Activated T-helper 17 cell treated with anti-CD3 and anti-CD28 coated beads, Interleukin-2, amount 50 U/mL, for 72 hours (primary cell): Measurements from ENCODE around the gene PER3. TPM values are rescaled to one million over a fixed set of nuclear protein-coding genes. Genes with fewer than 3 reads are reported as not detected.

Experiments used
- ATAC-seq: fragments of 150-1000 bp; cut with Tn5 transposase; replicated peaks from 2 replicates; pipeline ENCODE4 v1.10.0; 2021; ENCODE audit warnings: mild to moderate bottlenecking, moderate library complexity
- H3K27ac Mint-ChIP-seq: one replicate; pipeline ENCODE4 v1.8.0; 2022; ENCODE audit warnings: mixed read lengths
- H3K27me3 Mint-ChIP-seq: one replicate; pipeline ENCODE4 v1.8.0; 2022; ENCODE audit warnings: mixed read lengths
- H3K36me3 Mint-ChIP-seq: one replicate; pipeline ENCODE4 v1.8.0; 2022; ENCODE audit warnings: low read depth, mild to moderate bottlenecking, mixed read lengths
- H3K4me1 Mint-ChIP-seq: one replicate; pipeline ENCODE4 v1.8.0; 2022; ENCODE audit warnings: mixed read lengths
- H3K4me3 Mint-ChIP-seq: one replicate; pipeline ENCODE4 v1.8.0; 2022; ENCODE audit warnings: mild to moderate bottlenecking, mixed read lengths
- H3K9me3 Mint-ChIP-seq: one replicate; pipeline ENCODE4 v1.8.0; 2022; ENCODE audit warnings: mixed read lengths
- total RNA-seq, 2 donors: library from RNA; stranded (reverse); gene quantifications; one replicate each; pipeline ENCODE4 v1.2.3, GENCODE V29; 2022

The PER3 gene
- total RNA-seq, 2 donors from 2014 or later, result 3.1 to 4.8 TPM

DNA sequence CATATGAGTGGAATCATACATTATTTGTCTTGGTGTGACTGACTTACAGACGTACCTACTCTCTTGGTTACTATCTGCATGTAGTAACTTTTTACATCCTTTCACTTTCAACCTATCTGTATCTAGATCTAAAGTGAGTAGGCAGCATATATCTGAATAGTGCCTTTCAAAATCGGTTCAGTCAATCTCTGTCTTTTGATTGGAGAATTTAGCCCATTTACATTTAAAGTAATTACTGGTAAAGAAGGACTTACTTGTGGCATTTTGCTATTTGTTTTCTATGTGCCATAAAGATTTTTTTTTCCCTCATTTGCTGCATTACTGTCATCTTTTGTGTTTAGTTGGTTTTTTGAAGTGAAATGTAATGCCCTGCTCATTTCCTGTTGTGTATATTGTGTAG, 54.6 kb downstream of the PER3 start:
- H3K27me3 Mint-ChIP-seq, result no peaks in the 10 kb centered on the region
- H3K9me3 Mint-ChIP-seq, result peaks cover 5% of the 10 kb centered on the region
- no peaks in the 10 kb centered on the region for H3K4me1 Mint-ChIP-seq
- peaks cover 84% of the 10 kb centered on the region for H3K36me3 Mint-ChIP-seq
- no peak overlapping the region for H3K27ac Mint-ChIP-seq
- no peak overlapping the region for H3K4me3 Mint-ChIP-seq
- no peak for ATAC-seq

DNA sequence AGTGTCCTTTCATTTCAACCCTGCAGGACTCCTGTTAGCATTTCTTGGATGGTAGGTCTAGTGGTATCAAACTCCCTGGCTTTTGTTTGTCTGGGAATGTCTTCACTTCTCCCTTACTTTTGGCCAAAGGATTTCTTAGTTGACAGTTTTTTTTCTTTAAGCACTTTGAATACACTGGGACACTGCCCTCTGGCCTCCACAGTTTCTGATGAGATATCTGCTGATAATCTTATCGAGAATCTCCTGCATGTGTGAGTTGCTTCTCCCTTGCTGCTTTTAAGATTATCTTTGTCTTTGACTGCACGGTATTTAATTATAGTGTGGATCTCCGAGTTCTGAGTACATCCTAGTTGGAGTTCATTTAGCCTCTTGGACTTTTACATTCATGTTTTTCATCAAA, 55.4 kb downstream of the PER3 start:
- no peak for ATAC-seq
- Mint-ChIP-seq H3K9me3 (peaks cover 5% of the 10 kb centered on the region), H3K4me1 (no peaks in the 10 kb centered on the region), H3K36me3 (peaks cover 85% of the 10 kb centered on the region), H3K27me3 (no peaks in the 10 kb centered on the region), H3K4me3 (no peak overlapping the region), H3K27ac (no peak overlapping the region)

DNA sequence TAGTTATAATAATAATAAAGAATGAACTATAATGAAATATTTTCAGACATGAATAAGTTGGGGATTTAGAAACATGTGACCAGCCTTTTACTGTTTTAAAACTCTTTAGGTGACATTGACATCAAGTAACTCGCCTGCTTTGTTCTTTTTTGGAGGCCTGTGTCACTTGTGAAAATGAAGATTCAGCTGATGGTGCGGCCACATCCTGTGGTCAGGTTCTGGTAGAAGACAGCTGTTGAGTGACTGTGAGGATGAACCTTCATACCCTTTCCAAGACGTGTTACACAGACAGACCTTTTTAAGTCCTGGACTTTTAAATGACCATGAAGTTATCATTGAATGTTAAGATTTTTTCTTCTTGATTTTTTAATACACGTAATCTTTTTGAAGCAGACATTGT, 58.4 kb downstream of the PER3 start:
- peak; percentile 75 for ATAC-seq
- Mint-ChIP-seq H3K27me3 (no peaks in the 10 kb centered on the region), H3K4me3 (no peak overlapping the region), H3K36me3 (peaks cover 58% of the 10 kb centered on the region), H3K27ac (no peak overlapping the region), H3K9me3 (peaks cover 5% of the 10 kb centered on the region), H3K4me1 (no peaks in the 10 kb centered on the region)

DNA sequence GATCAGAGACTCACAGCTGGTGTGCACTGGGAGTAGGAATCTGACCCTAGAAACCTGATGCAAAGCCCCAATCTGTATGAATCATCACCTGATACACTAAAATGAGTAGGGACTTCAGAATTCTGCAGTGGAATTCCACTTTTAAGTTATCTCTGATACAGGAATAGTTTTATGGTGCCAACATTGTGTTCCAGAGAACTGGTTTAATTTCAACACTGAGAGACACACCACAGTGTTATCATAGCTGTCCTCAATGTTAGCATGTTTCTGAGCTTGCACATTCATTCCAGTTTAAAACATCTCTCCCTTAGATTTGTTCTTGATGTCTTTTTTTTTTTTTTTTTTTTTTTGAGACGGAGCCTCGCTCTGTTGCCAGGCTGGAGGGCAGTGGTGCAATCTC, 61.7 kb downstream of the PER3 start:
- no peaks in the 10 kb centered on the region for H3K9me3 Mint-ChIP-seq
- no peak overlapping the region for H3K27ac Mint-ChIP-seq
- peaks cover 26% of the 10 kb centered on the region for H3K36me3 Mint-ChIP-seq
- no peaks in the 10 kb centered on the region for H3K4me1 Mint-ChIP-seq
- H3K4me3 Mint-ChIP-seq, result no peak overlapping the region
- H3K27me3 Mint-ChIP-seq, result no peaks in the 10 kb centered on the region
- ATAC-seq, result no peak

DNA sequence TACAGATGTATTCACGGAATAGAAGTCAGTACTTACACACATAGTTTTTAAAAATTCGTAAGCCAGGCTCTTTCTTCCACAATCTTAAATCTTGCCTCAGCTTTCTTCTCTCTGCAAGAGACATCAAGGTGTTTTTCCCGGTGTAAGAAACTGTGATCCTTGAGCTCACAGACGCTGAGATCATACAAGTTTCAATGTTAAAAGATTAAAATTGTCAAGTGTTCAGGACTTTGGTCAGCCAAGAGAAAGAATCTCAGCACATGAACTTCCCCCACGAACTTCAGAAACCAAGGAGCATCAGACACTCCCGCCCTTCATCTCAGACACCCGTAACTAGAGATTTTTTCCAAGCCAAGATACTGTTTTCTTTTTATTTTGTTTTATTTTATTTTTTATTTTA, 62.6 kb downstream of the PER3 start:
- H3K4me1 Mint-ChIP-seq, result no peaks in the 10 kb centered on the region
- no peaks in the 10 kb centered on the region for H3K9me3 Mint-ChIP-seq
- H3K4me3 Mint-ChIP-seq, result no peak overlapping the region

DNA sequence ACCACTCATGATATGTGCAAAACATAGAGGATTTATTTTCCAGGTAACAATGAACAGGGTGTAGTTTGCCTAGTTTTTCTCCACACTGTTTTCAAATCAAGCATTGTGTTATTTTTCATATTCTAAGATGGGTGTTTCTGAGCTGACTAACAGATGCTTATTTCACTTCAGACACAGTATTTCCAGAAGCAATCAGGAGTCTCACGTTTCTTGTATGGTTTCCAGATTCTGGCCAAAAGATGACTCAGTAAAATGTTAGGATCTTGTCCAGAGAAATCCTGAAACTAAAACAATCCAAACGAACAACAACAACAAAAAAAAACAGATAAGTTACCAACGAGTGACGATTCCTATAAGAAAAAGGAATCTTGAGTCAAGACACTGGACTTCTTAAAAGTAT, 63.5 kb downstream of the PER3 start:
- no peaks in the 10 kb centered on the region for H3K4me1 Mint-ChIP-seq
- H3K27ac Mint-ChIP-seq, result no peak overlapping the region
- no peak for ATAC-seq
- H3K36me3 Mint-ChIP-seq, result peaks cover 18% of the 10 kb centered on the region
- no peaks in the 10 kb centered on the region for H3K9me3 Mint-ChIP-seq
- H3K27me3 Mint-ChIP-seq, result no peaks in the 10 kb centered on the region
- H3K4me3 Mint-ChIP-seq, result no peak overlapping the region

More for the DNA sequence above, 62.6 kb downstream of the PER3 start:
- no peak for ATAC-seq
- peaks cover 19% of the 10 kb centered on the region for H3K36me3 Mint-ChIP-seq
- H3K27me3 Mint-ChIP-seq, result no peaks in the 10 kb centered on the region
- H3K27ac Mint-ChIP-seq, result no peak overlapping the region

DNA sequence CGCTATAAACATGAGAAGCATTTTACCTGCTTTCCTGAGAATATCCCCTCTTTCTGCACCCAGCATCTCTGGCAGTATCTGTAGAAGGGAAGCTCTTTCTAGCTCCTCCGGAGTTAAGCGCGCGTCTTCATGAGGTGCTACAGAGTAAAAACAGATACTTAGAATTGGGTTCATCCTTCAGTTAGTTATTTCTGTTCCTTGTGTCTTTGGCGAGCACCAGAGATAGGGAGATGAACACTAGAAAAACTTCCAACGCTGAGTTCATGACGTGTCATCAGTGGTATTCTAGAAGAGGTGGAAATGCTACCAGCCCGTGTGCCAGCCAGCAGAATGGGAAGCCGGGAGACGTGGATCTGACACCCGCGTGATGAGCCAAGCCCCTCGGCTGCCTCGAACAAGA, 66.7 kb downstream of the PER3 start:
- H3K4me1 Mint-ChIP-seq, result no peaks in the 10 kb centered on the region
- H3K9me3 Mint-ChIP-seq, result no peaks in the 10 kb centered on the region
- no peaks in the 10 kb centered on the region for H3K36me3 Mint-ChIP-seq
- no peak overlapping the region for H3K4me3 Mint-ChIP-seq
- no peaks in the 10 kb centered on the region for H3K27me3 Mint-ChIP-seq
- ATAC-seq, result no peak
- no peak overlapping the region for H3K27ac Mint-ChIP-seq

DNA sequence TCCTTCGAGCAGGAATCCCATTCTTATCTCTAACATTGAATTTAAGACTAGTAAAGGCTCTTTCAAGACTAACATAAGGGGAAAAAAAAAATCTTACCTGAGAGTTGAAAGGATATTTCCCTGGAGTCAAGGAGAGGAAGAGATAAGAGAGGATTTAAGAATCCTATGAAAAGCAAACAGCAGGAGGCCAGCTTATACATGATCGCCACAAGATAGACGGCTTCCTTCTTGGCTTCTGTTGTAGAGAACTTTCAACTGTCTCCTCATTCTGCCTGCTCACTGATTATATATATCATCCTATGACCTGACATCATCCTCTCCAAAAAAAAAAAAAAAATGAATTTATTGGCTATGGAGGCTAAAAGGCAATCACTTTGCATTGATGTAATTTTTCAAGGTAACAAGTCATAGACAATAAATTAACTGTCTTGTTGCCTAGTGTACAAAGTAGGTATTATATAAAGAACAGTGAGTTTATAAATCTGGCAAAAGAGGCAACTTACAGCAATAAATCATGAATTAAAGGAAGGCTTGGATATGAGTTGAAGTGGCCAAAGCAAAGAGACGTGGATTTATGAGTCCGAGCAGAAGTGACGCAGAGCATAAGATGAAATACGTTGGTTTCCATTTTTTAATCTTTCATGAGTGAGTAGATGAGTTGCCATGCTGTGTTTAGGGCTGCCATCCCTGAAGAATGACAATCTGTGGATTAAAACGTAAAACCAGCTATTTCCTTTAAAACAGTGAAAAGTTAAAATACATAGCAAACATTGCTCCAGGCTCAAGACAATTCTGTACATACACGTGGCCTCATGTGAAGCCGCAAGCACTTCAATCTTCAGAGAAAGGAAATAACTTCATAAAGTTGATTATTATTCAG, 69.0 kb downstream of the PER3 start, which contains the start of gene UTS2:
UTS2 (minus strand) TSS at position 262 of the 880 bp plus-strand sequence; CDS start at position 200, 62 bp downstream.
- Mint-ChIP-seq H3K4me3 (no peak within 1 kb of the TSS), H3K36me3 (no peaks in the 10 kb centered on the region), H3K27ac (no peak within 1 kb of the TSS), H3K9me3 (no peaks in the 10 kb centered on the region), H3K4me1 (peaks cover 6% of the 10 kb centered on the region), H3K27me3 (peaks cover 4% of the 10 kb centered on the region)
- no peak for ATAC-seq

DNA sequence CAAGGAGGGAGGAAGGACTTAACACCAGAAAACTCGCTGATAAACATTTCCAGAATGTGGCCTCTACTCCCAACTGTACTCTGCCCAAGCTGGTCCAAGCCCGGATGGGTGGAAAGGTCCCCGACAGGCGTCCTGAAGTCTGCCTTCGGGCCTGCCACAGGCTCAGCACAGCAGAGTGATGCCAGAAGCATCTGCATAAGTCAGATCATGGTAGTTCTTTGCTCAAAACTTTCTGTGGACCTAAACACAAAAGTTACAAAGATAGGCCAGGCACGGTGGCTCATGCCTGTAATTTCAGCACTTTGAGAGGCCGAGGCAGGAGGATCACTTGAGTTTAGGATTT, 69.6 kb downstream of the PER3 start:
- no peak for ATAC-seq
- Mint-ChIP-seq H3K27me3 (peaks cover 4% of the 10 kb centered on the region), H3K4me1 (peaks cover 6% of the 10 kb centered on the region), H3K36me3 (no peaks in the 10 kb centered on the region), H3K9me3 (no peaks in the 10 kb centered on the region), H3K4me3 (no peak overlapping the region), H3K27ac (no peak overlapping the region)

DNA sequence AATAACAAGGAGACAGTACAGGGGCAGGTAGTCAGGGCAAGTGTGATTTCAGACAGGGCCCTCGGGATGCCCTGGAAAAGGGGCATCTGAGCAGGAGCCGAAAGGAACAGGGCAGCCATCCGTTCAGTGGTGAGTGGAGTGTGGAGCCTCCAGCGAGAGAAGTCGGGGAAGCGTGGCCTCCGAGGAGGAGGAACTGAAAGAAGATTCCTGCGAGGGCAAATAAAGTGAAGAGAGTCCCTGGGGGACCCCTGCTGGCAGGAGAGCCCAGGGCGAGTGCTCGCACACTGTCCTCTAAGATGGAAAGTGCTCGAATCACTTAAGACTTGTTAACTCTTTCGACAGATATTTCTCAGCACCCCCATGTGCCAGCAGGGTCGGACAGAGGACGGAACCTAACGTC, 72.3 kb downstream of the PER3 start:
- peaks cover 9% of the 10 kb centered on the region for H3K4me1 Mint-ChIP-seq
- no peak overlapping the region for H3K4me3 Mint-ChIP-seq
- ATAC-seq, result no peak
- H3K36me3 Mint-ChIP-seq, result no peaks in the 10 kb centered on the region
- H3K27ac Mint-ChIP-seq, result peak overlapping the region; percentile 47
- H3K27me3 Mint-ChIP-seq, result peaks cover 4% of the 10 kb centered on the region
- no peaks in the 10 kb centered on the region for H3K9me3 Mint-ChIP-seq

DNA sequence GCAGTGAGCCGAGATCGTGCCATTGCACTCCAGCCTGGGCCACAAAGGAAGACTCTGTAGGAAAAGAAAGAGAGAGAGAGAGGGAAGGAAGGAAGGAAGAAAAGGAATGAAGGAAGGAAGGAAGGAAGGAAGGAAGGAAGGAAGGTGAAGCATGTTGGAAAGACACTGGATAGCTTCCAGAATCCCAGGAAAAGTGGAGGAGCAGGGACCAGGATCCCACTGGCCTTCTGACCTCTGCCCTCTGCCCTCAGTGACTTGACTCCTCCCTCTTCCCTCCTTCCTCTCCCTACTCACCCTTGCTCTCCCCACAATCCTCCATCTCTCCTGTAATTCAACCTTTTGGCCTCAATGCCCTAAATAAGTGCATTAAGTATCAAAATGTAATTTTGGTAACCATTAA, 72.9 kb downstream of the PER3 start:
- Mint-ChIP-seq H3K36me3 (no peaks in the 10 kb centered on the region), H3K27ac (no peak overlapping the region), H3K9me3 (no peaks in the 10 kb centered on the region), H3K4me3 (no peak overlapping the region), H3K4me1 (peaks cover 9% of the 10 kb centered on the region), H3K27me3 (peaks cover 4% of the 10 kb centered on the region)
- no peak for ATAC-seq

DNA sequence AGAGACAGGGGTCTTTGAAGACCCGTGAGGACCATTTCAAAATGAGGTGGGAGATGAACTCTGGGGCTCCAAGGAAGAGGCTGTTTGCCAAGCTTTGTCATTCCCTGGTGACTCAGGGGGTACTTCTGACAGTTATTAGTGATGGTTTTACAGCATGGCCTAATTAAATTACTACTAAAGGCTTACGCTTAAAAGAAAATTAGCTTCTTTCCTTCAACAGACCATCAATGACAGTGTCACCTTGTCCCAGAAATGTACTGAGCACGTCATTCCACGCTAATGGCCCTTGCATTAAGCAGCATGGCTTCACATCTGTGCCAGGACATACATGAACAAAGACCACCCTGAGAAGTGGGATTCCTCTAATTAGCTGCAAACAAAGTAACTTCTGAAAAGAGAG, 73.9 kb downstream of the PER3 start:
- Mint-ChIP-seq H3K4me1 (peaks cover 9% of the 10 kb centered on the region), H3K36me3 (no peaks in the 10 kb centered on the region), H3K27me3 (peaks cover 4% of the 10 kb centered on the region), H3K4me3 (no peak overlapping the region), H3K27ac (no peak overlapping the region), H3K9me3 (no peaks in the 10 kb centered on the region)
- ATAC-seq, result no peak

DNA sequence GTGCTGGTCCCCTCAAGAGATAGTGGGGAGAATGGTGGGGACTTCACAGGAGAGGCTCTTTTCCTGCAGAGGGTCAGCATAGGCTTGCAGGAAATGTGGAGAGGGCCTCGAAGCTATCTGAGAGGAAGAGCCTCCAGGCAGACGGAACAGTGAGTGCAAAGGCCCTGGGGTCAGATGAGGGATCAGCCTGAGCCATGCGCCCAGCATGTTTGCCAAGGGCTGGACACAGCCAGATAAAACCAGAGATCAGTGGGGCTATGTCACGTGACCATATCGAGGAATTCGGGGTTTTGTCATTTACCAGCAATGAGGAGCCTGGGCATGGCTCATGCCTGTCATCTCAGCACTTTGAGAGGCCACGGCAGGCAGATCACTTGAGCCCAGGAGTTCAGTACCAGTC, 75.3 kb downstream of the PER3 start:
- Mint-ChIP-seq H3K4me3 (no peak overlapping the region), H3K4me1 (peaks cover 9% of the 10 kb centered on the region), H3K27me3 (peaks cover 4% of the 10 kb centered on the region), H3K27ac (no peak overlapping the region), H3K36me3 (no peaks in the 10 kb centered on the region), H3K9me3 (no peaks in the 10 kb centered on the region)
- ATAC-seq, result no peak

DNA sequence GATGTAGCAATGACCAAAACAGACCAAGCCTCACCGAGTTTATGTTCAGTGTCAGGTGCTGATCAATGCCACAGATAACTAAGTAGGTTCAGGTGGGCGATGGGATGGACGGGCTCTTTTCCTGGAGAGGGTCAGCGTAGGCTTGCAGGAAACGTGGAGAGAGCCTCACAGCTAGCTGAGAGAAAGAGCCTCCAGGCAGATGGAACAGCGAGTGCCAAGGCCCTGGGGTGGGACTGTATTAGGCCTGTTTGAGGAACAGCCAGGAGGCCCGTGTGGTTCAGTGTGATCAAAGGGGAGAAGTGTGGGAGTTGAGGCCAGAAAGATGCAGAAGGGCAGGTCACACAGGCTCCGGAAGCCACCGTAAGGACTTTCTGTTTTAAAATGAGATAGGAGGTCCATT, 76.0 kb downstream of the PER3 start:
- ATAC-seq, result no peak
- Mint-ChIP-seq H3K27ac (no peak overlapping the region), H3K9me3 (no peaks in the 10 kb centered on the region), H3K4me1 (peaks cover 9% of the 10 kb centered on the region), H3K27me3 (peaks cover 4% of the 10 kb centered on the region), H3K36me3 (no peaks in the 10 kb centered on the region), H3K4me3 (no peak overlapping the region)

DNA sequence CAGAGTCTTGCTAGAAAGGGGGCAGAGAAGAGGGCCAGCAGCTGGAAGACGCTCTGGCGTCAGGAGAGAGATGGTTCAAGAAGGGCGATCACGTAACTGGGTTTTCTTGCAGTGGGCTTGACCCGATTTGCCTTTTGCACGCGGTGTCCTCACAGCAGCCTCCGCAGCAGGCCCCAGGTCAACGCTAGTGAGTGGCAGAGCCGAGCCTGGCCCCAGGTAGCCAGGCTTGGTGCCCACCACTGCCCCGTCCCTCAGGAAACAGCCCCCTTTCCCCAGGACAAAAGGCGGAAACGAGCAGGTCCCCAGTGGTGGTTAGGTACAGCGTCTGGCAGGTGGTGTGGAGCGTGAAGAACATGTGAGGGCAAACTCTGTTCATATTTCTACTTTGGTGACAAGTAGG, 77.4 kb downstream of the PER3 start:
- ATAC-seq, result no peak

More for the DNA sequence above, 77.4 kb downstream of the PER3 start:
- H3K27ac Mint-ChIP-seq, result no peak overlapping the region
- no peaks in the 10 kb centered on the region for H3K36me3 Mint-ChIP-seq
- no peaks in the 10 kb centered on the region for H3K9me3 Mint-ChIP-seq
- H3K27me3 Mint-ChIP-seq, result no peaks in the 10 kb centered on the region
- no peak overlapping the region for H3K4me3 Mint-ChIP-seq
- H3K4me1 Mint-ChIP-seq, result peaks cover 3% of the 10 kb centered on the region
